Measurements from ENCODE around the gene INO80E. TPM values are rescaled to one million over a fixed set of nuclear protein-coding genes. Genes with fewer than 3 reads are reported as not detected.

INO80E gene
- polyA plus RNA-seq, 1 experiment, result 35.6 TPM

- Histone ChIP-seq H3K27me3 (ENCODE audit: control insufficient read depth, insufficient read depth, low read length) (no peaks in the 10 kb centered on the region), H3K36me3 (ENCODE audit: control insufficient read depth, insufficient read depth, low read length) (peaks cover 72% of the 10 kb centered on the region), H3K4me3 (ENCODE audit: low read depth, low read length) (no peak overlapping the region)
- no peak for DNase-seq (ENCODE audit: low read depth)
- TF ChIP-seq CTCF (IDR thresholded peaks at IDR 0.05; ENCODE audit: insufficient read depth, low read depth, low read length), result no peak
- ChIA-PET POLR2A (no interaction called here), CTCF (interaction anchor here (0.9 to 1.1 kb wide), 2 partner anchors 19 to 138 kb away, joined by 3 read pairs; no protein-coding TSS in a partner anchor)
Measured at GRCh38 chr16:29986231-29986630, 9.8 kb upstream of the INO80E start.

GRCh38 chr16:29986931-29987330 is 9.1 kb upstream of the INO80E start:
- no peak for TF ChIP-seq CTCF (IDR thresholded peaks at IDR 0.05; ENCODE audit: insufficient read depth, low read depth, low read length)
- Histone ChIP-seq H3K27me3 (ENCODE audit: control insufficient read depth, insufficient read depth, low read length) (no peaks in the 10 kb centered on the region), H3K36me3 (ENCODE audit: control insufficient read depth, insufficient read depth, low read length) (peaks cover 69% of the 10 kb centered on the region), H3K4me3 (ENCODE audit: low read depth, low read length) (no peak overlapping the region)
- CTCF ChIA-PET, result interaction anchor here (1.1 to 1.4 kb wide), 2 partner anchors 11 to 139 kb away, joined by 3 to 4 read pairs; no protein-coding TSS in a partner anchor
- POLR2A ChIA-PET, result no interaction called here
- no peak for DNase-seq (ENCODE audit: low read depth)

GRCh38 chr16:29987371-29988085 is 8.5 kb upstream of the INO80E start:
- Histone ChIP-seq H3K4me3 (ENCODE audit: low read depth, low read length) (no peak overlapping the region), H3K27me3 (ENCODE audit: control insufficient read depth, insufficient read depth, low read length) (no peaks in the 10 kb centered on the region), H3K36me3 (ENCODE audit: control insufficient read depth, insufficient read depth, low read length) (peaks cover 70% of the 10 kb centered on the region)
- no peak for TF ChIP-seq CTCF (IDR thresholded peaks at IDR 0.05; ENCODE audit: insufficient read depth, low read depth, low read length)
- ChIA-PET POLR2A (no interaction called here), CTCF (interaction anchor here (1.1 to 1.4 kb wide), 2 partner anchors 12 to 139 kb away, joined by 3 to 4 read pairs; no protein-coding TSS in a partner anchor)
- DNase-seq (ENCODE audit: low read depth), result no peak

- Histone ChIP-seq H3K27me3 (ENCODE audit: control insufficient read depth, insufficient read depth, low read length) (no peaks in the 10 kb centered on the region), H3K4me3 (ENCODE audit: low read depth, low read length) (no peak overlapping the region), H3K36me3 (ENCODE audit: control insufficient read depth, insufficient read depth, low read length) (peaks cover 65% of the 10 kb centered on the region)
- POLR2A ChIA-PET, result no interaction called here
- CTCF ChIA-PET, result interaction anchor here (1.7 kb wide), 1 partner anchor 17 kb away, joined by 3 read pairs; no protein-coding TSS in a partner anchor
- TF ChIP-seq CTCF (IDR thresholded peaks at IDR 0.05; ENCODE audit: insufficient read depth, low read depth, low read length), result no peak
- no peak for DNase-seq (ENCODE audit: low read depth)
Measured at GRCh38 chr16:29988346-29989075, 7.5 kb upstream of the INO80E start.
